ENCODE data around the gene ADAM12.

ADAM12 gene

GRCh38 chr10:126314863-126315493 is 73.3 kb downstream of the ADAM12 start:
- DNase-seq, result no peak

- no peak for DNase-seq
These were observed 76.1 kb downstream of the ADAM12 start for GRCh38 chr10:126312167-126312566.

DNA sequence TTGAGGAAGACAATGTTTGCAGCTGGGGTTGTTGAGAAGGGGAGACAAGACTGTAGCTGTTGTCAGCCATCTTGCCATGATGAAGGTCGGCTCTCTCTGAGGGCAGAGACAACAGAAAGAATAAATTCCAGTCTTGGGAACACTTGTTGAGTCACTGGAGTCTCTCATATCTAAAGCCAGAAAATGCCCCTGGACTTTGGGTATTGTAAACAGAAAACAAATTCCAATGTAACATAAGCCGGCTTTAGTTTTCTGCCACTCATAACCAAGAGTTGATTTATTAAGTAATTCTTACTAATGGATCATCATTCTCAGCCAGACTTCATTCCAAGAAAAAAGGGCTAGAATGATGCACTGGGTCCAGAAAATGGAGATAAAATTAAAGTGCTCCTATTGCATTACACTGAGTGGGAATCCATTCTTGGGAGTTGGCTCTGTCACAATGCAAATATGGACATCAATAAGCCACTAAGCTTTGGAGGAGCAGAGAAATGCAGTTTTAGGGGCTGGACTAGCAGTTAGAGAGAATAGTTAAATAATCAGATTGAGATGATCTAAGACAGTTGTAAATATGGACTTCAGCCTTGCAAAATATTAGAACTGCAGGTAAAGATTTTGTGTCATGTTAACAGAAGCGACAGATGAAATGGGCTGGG is 78.9 kb downstream of the ADAM12 start:
- no peak for DNase-seq

DNA sequence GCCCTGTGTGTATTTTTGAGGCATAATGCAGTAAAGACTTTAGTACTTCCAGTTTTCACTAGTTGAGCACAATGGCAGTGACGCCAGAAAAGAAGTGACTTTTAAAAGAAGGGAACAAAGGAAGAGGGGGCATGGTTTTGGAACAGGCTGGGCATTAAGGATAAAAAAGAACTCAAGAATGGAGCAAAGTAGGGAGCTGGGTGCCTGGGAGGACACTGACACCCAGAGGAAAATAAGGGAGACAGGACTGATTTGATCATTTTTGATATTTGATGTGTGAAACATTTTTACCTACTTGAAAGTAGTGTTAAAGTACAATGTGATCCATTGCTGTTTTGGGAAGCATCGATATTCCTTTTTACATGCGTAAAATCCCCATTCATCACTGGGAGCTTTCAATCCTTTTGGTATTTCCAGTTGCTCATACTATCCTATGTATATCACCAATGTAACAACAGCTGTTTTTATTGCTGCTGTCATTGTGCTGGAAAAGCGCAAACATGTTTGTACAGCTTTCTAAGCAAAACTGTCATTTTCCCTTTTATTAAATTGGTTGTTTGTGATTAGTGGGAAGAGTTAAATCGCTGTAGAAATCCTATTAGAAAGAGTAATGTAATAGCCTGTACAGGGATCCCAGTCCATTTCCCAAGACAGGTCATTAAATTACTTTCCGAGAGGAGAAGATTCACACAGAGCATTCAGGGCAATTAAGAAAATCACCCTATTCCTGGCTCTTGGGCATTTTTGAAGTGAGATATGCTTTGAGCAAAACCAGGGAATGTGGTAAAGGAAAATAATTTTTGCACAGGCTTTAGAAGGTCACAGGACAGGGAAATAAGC is 85.2 kb downstream of the ADAM12 start:
- no peak for DNase-seq

GRCh38 chr10:126302476-126302756 is 85.9 kb downstream of the ADAM12 start:
- no peak for DNase-seq

DNA sequence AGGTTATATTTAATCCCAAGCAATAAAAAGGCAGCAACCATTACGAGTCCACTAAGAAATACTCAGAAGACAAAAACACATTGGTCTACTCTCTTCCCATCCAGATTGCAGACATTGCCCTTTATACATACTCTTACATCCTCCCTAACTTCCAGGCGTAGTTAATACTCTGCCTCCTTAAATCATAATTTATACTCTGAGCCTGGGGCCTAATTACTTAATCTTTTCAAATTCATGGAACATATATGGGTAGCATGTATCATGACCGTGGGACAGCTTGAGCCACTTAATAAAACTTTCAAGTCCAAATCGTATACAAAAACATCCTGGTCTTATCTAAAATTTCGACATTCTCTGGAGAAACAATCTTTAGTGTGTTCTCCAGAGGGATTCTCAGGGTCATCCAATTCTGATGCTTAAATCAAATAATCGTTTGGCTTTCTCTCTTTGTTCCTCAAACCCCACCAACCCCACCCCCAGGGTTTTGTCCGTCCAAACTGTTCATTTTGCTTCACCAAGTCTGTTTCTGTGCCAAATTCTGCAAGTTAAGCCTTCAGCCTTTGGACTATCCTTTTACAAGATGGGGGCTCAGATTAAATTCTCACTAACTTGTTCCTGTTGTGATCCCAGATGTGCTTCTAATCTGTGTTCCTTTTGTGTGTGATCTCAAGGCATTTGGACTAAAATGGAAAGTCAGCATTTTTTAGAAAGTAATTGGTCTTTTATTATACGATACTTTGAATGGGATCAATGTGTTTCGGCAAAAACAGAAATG is 86.4 kb downstream of the ADAM12 start:
- no peak for DNase-seq

- no peak for DNase-seq
These were observed 93.8 kb downstream of the ADAM12 start for GRCh38 chr10:126294451-126294850.

- DNase-seq, result no peak
These were observed 98.0 kb downstream of the ADAM12 start for GRCh38 chr10:126290232-126290631.

DNA sequence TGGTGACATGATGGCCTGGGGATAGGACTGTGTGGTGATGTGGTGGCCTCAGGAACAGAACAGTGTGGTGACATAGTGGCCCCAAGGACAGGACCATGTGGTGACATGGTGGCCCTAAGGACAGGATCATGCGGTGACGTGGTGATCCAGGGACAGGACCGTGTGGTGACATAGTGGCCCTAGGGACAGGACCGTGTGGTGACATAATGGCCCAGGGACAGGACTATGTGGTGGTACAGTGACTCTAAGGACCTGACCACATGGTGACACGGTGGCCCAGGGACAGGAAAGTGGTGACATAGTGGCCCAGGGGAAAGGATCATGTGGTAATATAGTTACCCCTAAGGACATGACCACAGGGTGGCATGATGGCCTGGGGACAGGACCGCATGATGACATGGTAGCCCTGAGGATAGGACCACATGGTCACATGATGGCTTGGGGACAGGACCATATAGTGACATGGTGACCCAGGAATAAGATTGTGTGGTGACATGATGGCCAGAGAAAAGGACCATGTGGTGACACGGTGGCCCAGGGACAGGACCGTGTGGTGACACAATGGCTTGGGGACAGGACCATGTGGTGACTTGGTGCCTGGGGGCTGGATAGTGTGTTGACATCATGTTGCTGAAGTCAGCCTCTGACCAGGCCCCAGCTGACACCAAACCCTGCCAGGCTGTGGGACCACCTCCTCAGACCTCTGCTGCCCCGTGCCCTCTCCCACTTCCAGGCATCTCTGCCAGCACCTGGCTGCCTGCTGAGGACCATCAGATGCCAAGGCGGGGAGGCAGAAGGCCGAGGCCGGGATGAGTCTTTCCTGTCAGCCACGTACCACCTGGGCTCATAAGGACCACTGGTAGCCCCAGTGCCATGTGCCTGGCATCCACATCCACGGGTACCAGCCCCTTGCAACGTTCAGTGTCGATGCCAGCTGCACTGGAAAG is 99.5 kb downstream of the ADAM12 start:
- no peak for DNase-seq

- no peak for DNase-seq
These were observed 102.0 kb downstream of the ADAM12 start for GRCh38 chr10:126286256-126286780.

DNA sequence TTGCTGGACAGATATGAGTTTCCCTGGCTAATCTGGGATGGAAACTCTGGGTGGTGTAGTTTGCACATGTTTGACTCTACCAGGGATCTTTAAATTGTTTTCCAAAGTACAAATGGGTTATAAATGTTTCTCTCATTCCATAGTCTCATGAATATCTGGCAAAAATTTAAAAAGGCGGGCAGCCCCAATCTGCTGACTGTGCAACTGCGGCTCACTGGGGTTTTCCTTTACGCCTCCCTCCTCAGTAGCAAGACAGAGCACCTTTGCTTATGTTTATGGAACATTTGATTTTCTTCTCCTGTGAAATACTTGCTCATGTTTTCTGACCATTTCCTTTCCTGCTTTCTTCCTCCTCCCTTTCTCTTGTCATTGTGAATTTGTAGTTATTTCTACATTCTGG is 105.0 kb downstream of the ADAM12 start:
- no peak for DNase-seq

- no peak for DNase-seq
These were observed 109.4 kb downstream of the ADAM12 start for GRCh38 chr10:126278851-126279250.

DNA sequence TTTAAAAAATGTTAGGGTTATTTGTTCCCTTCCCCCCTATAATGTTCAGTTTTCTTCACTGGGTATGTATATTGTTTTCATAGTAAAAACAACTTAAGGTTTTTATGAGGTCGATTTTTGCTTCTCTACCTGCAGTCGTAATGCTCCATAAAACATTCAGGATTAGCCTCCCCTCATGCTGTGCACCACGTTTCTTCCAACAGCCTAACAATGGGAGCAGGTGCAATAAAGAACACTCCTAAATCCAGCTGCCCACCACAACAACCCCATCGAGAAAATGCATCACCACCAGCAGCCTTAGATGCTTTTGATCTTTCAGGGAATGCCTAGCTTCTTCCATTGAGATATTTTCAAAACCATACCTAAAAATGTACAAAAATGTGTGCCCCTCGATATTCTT is 111.1 kb downstream of the ADAM12 start:
- no peak for DNase-seq

GRCh38 chr10:126272526-126272925 is 115.8 kb downstream of the ADAM12 start:
- DNase-seq, result no peak

GRCh38 chr10:126270111-126270510 is 118.2 kb downstream of the ADAM12 start:
- DNase-seq, result no peak

DNA sequence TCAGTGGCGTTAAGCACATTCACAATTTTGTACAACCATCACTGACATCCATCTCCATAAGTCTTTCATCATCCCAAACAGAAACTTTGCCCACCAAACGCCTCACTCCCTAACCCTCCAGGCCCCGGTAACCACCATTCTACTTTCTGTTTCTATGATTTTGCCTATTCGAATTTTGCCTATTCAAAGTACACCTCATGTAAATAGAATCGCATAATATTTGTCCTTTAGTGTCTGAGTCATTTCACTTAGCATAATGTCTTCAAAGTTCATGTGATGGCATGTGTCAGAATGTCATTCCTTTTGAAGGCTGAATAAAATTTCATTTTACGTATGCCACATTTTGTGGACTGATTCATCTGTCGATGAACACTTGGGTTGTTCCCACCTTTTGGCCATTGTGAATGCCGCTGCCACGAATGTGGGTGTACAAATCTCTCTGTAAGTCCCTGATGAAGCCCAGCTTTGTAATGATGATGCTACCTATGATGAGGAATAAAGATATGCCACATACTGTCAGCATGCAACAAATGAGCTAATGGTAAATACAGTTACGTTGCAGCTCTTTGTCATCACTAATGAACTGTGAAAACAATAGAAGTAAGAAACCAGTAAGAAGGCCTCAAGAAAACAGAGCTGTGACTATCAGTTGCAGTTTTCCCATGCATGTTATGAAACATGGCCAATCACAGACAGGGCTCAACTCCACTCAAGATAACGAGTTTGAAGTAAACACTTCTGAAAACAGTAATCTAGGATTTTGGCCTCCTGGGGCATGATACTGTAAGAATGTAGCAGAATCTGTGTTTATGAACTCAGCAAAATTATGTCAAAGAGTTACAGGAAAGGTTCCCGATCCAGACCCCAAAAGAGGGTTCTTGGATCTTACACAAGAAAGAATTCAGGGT is 120.0 kb downstream of the ADAM12 start:
- no peak for DNase-seq

- DNase-seq, result no peak
These were observed 123.9 kb downstream of the ADAM12 start for GRCh38 chr10:126264102-126265018.

GRCh38 chr10:126263006-126263676 is 125.1 kb downstream of the ADAM12 start:
- DNase-seq, result no peak

DNA sequence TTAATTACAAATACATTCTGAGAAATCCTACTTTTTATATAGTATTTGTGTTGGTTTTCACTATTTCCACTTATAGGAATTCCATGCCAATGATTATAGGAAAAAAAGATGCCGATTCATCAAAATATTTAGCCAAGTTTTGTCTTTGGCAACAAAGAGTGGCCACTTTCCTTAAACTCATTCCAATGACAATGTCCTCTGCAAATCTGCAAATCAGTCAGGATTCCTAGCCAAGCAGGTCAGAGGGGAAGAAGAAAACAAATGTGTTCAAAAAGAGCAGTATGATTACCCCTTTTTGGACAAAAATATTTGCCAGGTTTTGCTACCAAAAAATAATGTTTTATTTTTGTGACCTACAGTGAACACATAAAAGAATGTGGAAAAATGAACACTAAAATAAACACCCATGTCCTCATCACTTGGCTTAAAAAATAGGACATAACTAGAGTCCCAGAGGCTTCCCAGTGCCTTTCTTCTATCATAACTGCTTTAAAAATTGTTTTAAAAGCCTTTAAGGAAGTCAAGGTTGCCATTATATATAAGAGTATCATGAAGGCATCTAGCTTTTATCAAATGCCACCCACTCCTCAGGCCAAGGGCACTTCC is 125.9 kb downstream of the ADAM12 start:
- no peak for DNase-seq
